ENCODE data around the gene COL4A2.

The COL4A2 gene

GRCh38 chr13:110475117-110475516 lies 168.0 kb downstream of the COL4A2 start:
- DNase-seq (ENCODE audit: low read depth) = no peak
- no peak overlapping the region for H3K4me3 ChIP-seq (ENCODE audit: low read depth, low read length)
- TF ChIP-seq CTCF (IDR thresholded peaks at IDR 0.05; ENCODE audit: insufficient read depth, low read depth, low read length, missing control alignments) = no peak

GRCh38 chr13:110475550-110476219 lies 168.6 kb downstream of the COL4A2 start:
- no peak for DNase-seq (ENCODE audit: low read depth)
- no peak overlapping the region for H3K4me3 ChIP-seq (ENCODE audit: low read depth, low read length)
- TF ChIP-seq CTCF (IDR thresholded peaks at IDR 0.05; ENCODE audit: insufficient read depth, low read depth, low read length, missing control alignments) = no peak

- TF ChIP-seq CTCF (IDR thresholded peaks at IDR 0.05; ENCODE audit: insufficient read depth, low read depth, low read length, missing control alignments) = no peak
- H3K4me3 ChIP-seq (ENCODE audit: low read depth, low read length) = no peak overlapping the region
- no peak for DNase-seq (ENCODE audit: low read depth)
These were observed 169.1 kb downstream of the COL4A2 start for GRCh38 chr13:110476220-110476617.

- H3K4me3 ChIP-seq (ENCODE audit: low read depth, low read length) = no peak overlapping the region
- DNase-seq (ENCODE audit: low read depth) = no peak
- no peak for TF ChIP-seq CTCF (IDR thresholded peaks at IDR 0.05; ENCODE audit: insufficient read depth, low read depth, low read length, missing control alignments)
These were observed 170.7 kb downstream of the COL4A2 start for GRCh38 chr13:110477706-110478245.

- DNase-seq (ENCODE audit: low read depth) = no peak
- TF ChIP-seq CTCF (IDR thresholded peaks at IDR 0.05; ENCODE audit: insufficient read depth, low read depth, low read length, missing control alignments) = no peak
- H3K4me3 ChIP-seq (ENCODE audit: low read depth, low read length) = no peak overlapping the region
These were observed 171.5 kb downstream of the COL4A2 start for GRCh38 chr13:110478405-110479214.

- no peak for TF ChIP-seq CTCF (IDR thresholded peaks at IDR 0.05; ENCODE audit: insufficient read depth, low read depth, low read length, missing control alignments)
- H3K4me3 ChIP-seq (ENCODE audit: low read depth, low read length) = no peak overlapping the region
- DNase-seq (ENCODE audit: low read depth) = no peak
These were observed 172.1 kb downstream of the COL4A2 start for GRCh38 chr13:110479215-110479545.
